Putamen (tissue), 1 donor: ENCODE data around the gene KRT16.
"Not testable (repeated sequence)": the region's sequence is repeated elsewhere in the genome, so short reads cannot be mapped to it uniquely, and the experiment has no call there.

Source experiments
- DNase-seq: peaks from one replicate; pipeline ENCODE4 v3.0.0-alpha.2; 2016; ENCODE audit warnings: low spot score

KRT16 gene

GRCh38 chr17:41614767-41615166 is 2.2 kb upstream of the KRT16 start:
- DNase-seq: not testable (repeated sequence)

GRCh38 chr17:41614098-41614497 is 1.5 kb upstream of the KRT16 start:
- no peak for DNase-seq

- DNase-seq: no peak
Measured at GRCh38 chr17:41613277-41614082, 913 bp upstream of the KRT16 start.

- DNase-seq: no peak
Measured at GRCh38 chr17:41610965-41611640, 1.5 kb downstream of the KRT16 start.

- not testable (repeated sequence) for DNase-seq
Measured at GRCh38 chr17:41610061-41610517, 2.5 kb downstream of the KRT16 start.

- not testable (repeated sequence) for DNase-seq
Measured at GRCh38 chr17:41606930-41607329, 5.6 kb downstream of the KRT16 start.

GRCh38 chr17:41602524-41602923 is 10.0 kb downstream of the KRT16 start:
- no peak for DNase-seq

- DNase-seq: no peak
Measured at GRCh38 chr17:41600318-41600717, 12.2 kb downstream of the KRT16 start.

GRCh38 chr17:41599680-41600079 is 12.9 kb downstream of the KRT16 start:
- DNase-seq: no peak

- no peak for DNase-seq
Measured at GRCh38 chr17:41595585-41595984, 17.0 kb downstream of the KRT16 start.

- no peak for DNase-seq
Measured at GRCh38 chr17:41594363-41594915, 18.1 kb downstream of the KRT16 start.

GRCh38 chr17:41593306-41593981 is 19.1 kb downstream of the KRT16 start:
- no peak for DNase-seq

- DNase-seq: no peak
Measured at GRCh38 chr17:41592601-41593305, 19.8 kb downstream of the KRT16 start.

GRCh38 chr17:41589301-41589700 is 23.3 kb downstream of the KRT16 start:
- no peak for DNase-seq

GRCh38 chr17:41588126-41588810 is 24.3 kb downstream of the KRT16 start:
- DNase-seq: no peak

- DNase-seq: no peak
Measured at GRCh38 chr17:41586863-41587495, 25.6 kb downstream of the KRT16 start, which contains the start of gene KRT14. Gene KRT14 (minus strand): TSS chr17:41586895. CDS start chr17:41586834, 61 bp downstream.

- no peak for DNase-seq
Measured at GRCh38 chr17:41585301-41586056, 27.1 kb downstream of the KRT16 start.

- DNase-seq: not testable (repeated sequence)
Measured at GRCh38 chr17:41584331-41584927, 28.1 kb downstream of the KRT16 start.
